ENCODE measurements around the gene CAV2. TPM values are rescaled to one million over a fixed set of nuclear protein-coding genes. Genes with fewer than 3 reads are reported as not detected.
A peak's percentile ranks its signal among the peaks of the same experiment; 100 is the strongest.

Gene CAV2
- total and polyA plus RNA-seq, 9 of the 15 experiments (the other 6 are each of a cell fraction or from before 2014, with no cell fraction given), result 16.1 to 137 (median 38.3) TPM

GRCh38 chr7:116511552-116512519 is 12.3 kb downstream of the CAV2 start (continued):
- TF ChIP-seq, protein P1, sequence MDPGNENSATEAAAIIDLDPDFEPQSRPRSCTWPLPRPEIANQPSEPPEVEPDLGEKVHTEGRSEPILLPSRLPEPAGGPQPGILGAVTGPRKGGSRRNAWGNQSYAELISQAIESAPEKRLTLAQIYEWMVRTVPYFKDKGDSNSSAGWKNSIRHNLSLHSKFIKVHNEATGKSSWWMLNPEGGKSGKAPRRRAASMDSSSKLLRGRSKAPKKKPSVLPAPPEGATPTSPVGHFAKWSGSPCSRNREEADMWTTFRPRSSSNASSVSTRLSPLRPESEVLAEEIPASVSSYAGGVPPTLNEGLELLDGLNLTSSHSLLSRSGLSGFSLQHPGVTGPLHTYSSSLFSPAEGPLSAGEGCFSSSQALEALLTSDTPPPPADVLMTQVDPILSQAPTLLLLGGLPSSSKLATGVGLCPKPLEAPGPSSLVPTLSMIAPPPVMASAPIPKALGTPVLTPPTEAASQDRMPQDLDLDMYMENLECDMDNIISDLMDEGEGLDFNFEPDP (CRISPR knock-in tag; IDR thresholded peaks at IDR 0.05), result no peak
- TF ChIP-seq EP300 (IDR thresholded peaks at IDR 0.05; ENCODE audit: low read length) (peak; percentile 33; the same call in 1 of the 2 replicates), ATF7 (IDR thresholded peaks at IDR 0.05) (0 out of 2 replicates have a peak, but pooled peaks have one; percentile 42), ZNF318 (IDR thresholded peaks at IDR 0.05; ENCODE audit: borderline replicate concordance in 1 of 2, low read depth in 1 of 2) (peak in 1 of 2 experiments; percentile 97; a peak in 2 of 4 replicates), LCOR (CRISPR knock-in tag; IDR thresholded peaks at IDR 0.05) (no peak; the same call in 1 of the 2 replicates), AFF1 (IDR thresholded peaks at IDR 0.05; ENCODE audit: low read depth in 1 of 2, partially characterized antibody in 2 of 2) (peak; percentile 58 to 59), TFAP4 (CRISPR knock-in tag; IDR thresholded peaks at IDR 0.05; ENCODE audit: borderline replicate concordance) (0 out of 2 replicates have a peak, but pooled peaks have one; percentile 33), MXD1 (CRISPR knock-in tag; IDR thresholded peaks at IDR 0.05; ENCODE audit: borderline replicate concordance, poor library complexity, severe bottlenecking) (peak; percentile 58), RNF2 (IDR thresholded peaks at IDR 0.05) (peak; percentile 67)

All from K562 (cell line).